Effector CD8-positive, alpha-beta T cell (primary cell): ENCODE data around the gene PEAR1.

ENCODE experiments used
- DNase-seq: peaks from one replicate; lab custom pipeline; 2025; lab: John Stamatoyannopoulos, UW

PEAR1 gene

GRCh38 chr1:156936721-156937220 is 43.3 kb downstream of the PEAR1 start:
- DNase-seq = no peak

DNA sequence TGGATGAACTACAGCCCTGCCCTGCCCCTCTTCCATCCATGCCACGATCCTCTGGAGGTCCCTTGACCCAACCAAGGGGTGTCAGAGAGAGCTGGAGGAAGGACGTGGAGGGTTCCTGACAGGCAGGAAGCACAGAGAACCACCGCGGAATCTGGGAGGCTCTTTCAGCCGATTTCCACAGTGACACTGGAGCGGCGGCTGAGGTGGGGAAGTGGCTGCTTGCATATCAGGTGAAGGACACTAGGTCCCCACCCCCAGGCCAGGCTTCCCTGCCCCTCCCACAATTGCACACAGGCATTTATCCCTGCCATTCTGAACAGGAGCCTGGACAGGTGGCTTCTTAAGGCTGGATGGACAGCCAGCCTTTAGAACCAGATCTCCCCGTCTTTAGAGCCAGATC is 44.4 kb downstream of the PEAR1 start:
- DNase-seq = no peak

- no peak for DNase-seq
Observed at GRCh38 chr1:156938813-156939212, 45.3 kb downstream of the PEAR1 start.

GRCh38 chr1:156939786-156940334 is 46.3 kb downstream of the PEAR1 start:
- no peak for DNase-seq

DNA sequence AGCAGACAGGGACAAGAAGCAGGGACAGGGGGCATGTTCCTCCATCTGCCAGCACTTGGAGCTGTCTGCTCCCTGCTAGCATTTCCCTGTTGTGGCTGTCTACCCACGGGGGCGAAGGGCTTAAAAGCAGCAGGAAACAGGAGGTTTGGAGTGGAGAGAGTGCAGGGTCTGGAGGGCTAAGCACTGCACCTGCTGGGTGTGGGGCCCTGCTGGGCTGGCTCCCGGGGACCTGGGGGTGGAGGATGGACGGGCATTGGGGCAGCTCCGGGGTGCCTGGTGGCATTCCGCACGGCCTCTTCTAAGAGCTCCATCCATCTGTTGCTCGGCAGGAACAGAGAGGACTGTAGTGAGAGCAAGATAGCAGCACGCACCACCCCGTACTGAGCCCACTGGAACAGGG is 48.2 kb downstream of the PEAR1 start:
- no peak for DNase-seq

DNA sequence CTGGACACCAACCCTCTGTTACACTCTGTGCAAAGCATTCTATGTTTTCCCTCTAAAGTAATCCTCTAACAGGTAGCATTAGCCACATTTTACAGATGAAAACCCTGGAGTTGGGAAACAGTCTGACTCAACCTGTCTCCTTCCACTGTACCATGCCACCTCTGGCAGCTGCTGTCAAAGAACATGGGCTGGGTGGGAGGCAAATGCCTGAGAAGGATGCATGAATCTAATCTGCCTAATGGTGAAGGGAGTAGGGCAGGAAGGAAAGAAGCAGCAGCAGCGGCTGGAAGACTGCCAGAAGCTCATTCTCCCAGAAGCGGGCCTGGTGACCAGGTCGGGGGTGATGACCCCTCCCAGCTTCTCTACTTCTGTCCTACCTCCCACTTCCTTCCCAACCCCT is 48.7 kb downstream of the PEAR1 start:
- no peak for DNase-seq

GRCh38 chr1:156942576-156942975 is 49.1 kb downstream of the PEAR1 start:
- no peak for DNase-seq

DNA sequence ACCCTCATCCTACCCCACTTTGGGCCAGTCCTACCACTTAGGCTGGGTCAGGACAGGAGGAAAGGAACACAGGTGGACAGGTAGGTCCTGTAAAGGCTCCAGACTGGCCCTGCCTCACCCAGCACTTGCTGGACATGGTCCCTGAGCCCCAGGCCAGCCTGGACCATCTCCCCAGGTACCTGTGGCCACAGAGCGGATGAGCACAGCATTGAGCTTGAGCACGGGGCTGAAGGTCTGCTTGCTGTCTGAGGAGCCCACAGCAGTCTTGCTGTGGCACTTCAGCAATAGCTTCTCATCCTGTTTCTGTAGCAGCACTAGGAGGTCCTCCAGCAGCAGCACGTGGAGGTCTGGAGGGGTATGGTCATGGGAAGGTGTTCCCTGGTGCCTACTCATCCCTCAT is 50.2 kb downstream of the PEAR1 start:
- DNase-seq = no peak

DNA sequence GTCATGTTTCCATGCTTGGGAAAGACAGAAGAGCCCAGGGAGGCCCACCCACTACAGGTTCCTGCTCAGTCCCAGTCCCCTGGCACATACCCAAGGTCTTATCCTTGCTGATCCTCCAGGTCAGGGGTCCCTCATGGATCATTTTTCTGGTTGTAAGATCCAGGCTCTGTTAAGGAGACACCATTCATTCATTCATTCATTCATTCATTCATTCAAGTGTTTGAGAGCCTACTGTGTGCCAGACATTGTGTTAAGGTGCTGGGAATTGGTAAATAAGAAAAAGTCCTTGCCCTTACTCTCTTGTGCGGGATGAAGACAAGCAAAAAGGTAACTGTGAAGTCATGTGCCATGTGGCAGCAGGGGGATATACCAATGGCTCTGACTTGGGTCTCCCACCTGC is 50.8 kb downstream of the PEAR1 start:
- no peak for DNase-seq

DNA sequence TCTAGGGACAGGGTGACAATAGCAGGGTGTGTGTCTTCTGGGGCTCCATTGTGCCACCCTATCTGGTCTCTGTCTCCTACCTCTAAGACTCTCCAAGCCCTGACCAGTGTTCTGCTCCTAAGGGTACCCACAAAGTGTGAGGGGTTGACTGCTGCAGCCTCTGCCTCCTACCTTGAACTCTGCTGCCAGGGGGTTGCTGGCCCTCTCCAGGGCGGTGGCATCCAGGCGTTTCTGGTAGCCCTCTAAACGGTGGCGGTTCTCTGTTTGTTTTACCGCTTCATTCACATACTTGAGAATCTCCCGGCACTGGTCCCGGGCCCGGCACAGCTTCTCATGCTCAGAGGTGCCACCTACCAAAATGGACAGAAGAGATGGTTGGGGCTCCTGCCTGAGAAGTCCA is 51.3 kb downstream of the PEAR1 start:
- no peak for DNase-seq

DNA sequence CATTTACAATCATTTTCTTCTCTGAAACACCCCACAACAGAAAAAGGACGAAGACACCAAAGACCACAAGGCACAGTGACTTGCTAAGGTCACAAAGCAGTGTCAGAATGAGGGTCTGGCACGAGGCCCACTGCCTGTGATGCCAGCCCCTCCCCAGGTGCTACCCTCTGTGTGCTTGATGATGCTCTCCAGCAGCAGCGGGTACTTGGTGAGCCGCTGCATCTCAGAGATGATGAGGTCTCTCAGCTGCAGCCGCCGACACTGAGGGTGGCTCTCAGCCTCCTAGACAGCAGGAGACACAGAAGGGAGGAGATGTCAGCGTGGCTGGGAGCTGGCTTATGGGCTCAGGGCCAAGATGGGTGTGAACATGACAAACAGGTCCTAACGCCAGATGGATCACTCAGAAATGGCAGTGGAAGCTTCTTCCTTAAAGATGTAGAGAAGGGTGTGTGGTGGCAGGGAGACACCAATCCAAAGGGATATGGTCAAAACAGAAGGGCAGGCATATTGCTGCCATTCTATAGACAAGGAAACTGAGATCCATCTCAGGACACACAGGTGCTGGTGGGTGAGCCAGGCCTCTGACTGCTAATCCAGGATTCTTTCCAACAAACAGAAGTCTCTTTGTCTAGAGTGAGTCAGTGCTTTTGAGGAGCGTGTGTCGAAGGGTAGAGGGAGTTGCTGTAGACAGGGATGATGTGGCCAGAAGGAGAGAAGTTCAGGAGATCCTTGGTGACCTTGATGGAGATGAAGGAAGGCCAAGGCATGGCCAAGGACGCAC is 52.6 kb downstream of the PEAR1 start:
- no peak for DNase-seq

DNA sequence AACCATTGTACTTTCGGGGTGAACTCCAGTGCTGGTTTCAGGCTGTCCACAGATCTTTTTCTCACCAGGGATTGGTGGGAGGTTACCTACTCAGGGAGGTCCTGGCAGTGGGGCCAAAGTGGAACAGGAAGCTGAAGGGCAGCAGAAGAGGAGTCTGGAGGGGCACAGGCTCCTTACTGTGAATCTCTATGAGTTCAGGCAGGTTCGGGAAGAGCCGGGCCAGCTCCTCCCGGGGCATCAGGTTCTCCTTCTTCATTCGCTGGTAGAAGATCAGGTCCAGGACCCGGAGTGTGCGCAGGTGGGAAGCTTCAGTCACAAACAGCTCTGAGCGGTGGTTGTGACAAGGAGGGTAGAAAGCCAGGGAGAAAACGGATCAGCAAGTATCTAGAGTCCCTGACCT is 53.6 kb downstream of the PEAR1 start:
- no peak for DNase-seq

- DNase-seq = no peak
Observed at GRCh38 chr1:156947818-156948525, 54.5 kb downstream of the PEAR1 start.

GRCh38 chr1:156948708-156949107 is 55.2 kb downstream of the PEAR1 start:
- DNase-seq = no peak

DNA sequence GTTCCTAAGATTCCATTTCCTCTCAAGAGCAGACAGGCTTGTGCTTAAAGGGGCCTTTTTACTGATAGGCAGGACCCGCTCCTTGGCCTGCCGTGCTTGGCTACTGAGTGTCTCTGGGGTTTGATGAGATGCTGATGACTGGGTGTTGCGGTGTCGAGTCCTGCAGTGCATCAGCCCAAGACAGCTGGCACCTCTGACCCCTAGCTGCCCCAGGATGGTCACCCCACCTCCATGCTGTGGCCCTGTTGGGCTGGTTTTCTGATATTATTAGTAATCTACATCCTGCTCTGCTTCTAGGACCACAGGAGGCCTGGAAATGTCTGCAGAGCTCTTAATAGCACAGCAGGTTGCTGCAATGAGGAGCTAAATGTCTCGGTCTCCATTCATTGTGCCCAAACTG is 55.6 kb downstream of the PEAR1 start:
- DNase-seq = no peak

DNA sequence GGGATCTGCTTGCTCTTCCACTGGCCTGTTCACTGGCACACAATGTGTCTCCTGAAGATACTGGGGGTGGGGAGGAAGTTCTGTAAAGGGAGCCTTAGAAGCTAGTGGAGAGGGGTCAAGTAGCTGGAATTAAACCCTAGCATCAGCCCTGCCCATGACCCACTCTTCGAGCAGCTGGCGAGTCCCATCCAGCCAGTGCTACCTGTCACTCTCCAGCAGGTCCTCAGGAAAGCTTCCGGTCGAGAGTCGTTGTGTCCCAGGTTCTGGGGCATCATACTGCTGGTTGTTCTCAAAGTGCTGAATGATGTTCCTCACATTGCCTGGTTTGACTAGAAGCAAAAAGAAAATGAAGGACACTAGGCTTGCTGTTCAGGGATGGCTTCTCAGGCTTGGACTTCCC is 57.9 kb downstream of the PEAR1 start:
- DNase-seq = no peak

DNA sequence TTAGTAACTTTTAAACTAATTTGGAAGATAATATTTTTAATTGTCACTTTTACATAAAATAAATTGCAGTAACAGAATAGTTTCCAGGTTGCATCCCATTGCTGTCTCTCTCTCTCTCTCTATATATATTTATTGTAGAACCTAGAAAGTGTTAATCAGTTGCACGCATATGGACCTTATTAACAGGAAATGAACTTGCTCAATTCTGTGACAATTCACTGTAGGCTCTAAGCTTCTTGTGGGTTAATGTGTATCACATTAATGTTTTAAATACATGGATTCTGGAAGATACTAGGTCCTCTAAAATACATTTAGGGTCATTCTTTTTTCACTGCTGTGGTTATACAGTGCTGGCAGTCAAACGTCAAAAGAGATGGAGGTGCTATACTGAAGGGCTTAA is 60.1 kb downstream of the PEAR1 start:
- no peak for DNase-seq

DNA sequence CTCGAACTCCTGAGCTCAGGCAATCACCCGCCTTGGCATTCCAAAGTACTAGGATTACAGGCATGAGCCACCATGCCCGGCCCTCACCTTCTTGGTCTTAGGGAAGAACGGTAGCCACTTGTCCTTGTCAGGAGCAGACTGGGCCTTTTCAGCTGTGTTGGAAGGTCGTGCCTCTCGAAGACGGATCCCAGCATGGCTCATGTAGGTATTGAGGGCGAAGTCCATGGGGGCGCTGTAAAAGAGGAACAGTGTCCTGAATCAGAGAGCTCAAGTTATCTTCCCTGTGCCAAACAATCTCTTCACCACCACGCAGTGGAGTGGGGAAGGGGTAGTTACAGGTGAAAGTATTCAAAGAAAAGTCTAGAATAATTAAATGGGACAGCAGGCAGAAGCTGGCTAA is 62.8 kb downstream of the PEAR1 start:
- no peak for DNase-seq

DNA sequence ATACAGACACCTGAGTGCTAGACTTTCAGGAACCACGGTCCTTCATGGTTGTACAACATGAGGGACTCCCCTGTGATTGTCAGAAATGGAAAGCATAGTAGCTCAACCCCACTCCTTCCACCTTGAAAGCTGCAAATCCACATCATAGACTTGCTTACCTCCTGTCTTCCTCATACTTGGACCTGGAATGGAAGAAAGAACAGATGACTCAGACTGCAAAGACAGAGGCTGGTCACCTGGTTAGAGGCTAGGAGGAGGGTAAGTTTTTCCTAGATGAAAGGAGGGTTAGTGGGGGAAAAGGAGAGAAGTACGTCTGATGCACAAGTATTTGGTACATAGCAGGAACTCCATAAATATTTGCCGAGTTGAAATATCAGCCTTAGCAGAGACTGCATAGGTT is 64.1 kb downstream of the PEAR1 start:
- DNase-seq = no peak

DNA sequence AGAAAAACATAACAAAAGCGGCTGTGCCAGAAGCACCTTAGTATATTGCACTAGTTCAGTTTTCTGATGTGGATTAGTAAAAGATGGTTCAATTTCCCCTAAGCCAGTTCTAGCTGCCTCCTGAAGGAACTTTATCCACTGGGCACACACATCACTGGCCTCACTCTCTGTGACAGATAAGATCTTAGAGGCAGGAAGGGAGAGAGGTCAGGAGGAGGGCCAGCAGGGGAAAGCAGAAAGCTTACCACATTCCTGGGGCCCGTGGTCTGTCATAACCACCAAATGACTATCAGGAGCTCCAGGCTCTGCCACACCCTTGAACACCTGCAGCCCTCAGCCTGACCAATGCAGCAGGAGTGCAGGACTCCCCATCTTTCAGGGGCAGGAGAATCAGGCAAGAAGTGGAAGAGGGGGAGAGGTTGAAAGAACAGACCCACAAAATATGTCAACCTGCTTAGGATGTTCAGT is 64.8 kb downstream of the PEAR1 start:
- DNase-seq = no peak

DNA sequence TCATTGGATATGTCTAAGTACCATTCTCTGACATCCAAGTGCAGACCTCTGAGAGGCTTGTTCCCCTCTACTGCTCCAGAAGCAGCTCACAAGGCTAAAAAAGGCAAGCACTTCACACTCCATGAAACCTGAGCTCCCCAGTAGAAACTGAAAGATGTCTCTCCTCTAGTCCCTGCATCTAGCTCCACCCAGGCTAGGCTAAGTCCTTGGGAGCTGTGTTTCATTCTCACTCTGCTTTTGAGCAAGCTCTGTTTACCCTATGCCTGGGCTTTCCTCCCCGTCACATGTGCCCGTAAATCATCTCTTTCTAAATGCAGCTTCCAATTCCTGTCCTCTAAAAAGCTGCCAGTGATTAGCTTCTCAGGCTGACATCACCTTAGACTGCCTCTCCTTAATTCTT is 65.9 kb downstream of the PEAR1 start:
- no peak for DNase-seq

DNA sequence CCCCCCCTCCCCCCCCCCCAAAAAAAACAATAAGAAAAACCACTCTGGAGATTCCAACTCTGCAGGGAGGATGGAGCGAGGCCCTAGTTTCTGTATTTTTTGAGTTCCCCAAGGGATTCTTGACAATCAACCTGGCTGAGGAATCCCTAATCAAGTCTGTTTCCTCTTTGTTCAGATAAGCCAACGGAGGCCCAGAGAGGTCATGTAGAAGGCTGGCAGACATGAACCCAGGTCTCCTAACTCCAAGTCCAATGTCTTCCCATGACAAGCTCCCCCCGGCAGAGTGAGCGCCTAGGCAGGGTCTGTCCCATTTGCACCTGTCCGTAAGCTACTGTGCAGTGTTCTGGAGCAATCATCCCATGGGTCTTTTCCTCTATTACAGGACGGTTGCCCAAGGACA is 66.4 kb downstream of the PEAR1 start:
- no peak for DNase-seq

DNA sequence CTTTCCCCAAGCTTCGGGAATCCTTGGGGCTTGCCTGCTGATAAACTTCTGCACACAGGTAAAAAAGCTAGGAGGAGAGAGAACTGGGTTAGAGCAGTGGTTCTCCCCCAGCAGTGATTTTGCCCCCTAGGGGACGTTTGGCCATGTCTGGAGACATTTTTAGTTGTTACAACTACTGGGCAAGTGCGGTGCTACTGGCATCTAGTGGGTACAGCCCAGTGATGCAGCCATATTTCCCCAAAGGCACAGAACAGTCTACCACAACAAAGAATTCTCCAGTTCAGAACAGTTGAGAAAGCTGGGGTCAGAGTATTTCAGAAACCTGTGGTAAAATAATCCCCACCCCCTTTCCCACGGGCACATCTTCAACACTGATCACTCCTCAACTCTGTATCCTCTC is 68.2 kb downstream of the PEAR1 start:
- DNase-seq = no peak
